ENCODE results near the gene USF1. TPM values are rescaled to one million over a fixed set of nuclear protein-coding genes. Genes with fewer than 3 reads are reported as not detected.

The USF1 gene
- total RNA-seq, 6 donors from 2014 or later, result 78.2 to 151 (median 84.2) TPM

- Histone ChIP-seq H3K27me3 (no peaks in the 10 kb centered on the region), H3K9me3 (no peaks in the 10 kb centered on the region), H3K36me3 (no peaks in the 10 kb centered on the region), H3K27ac (peak overlapping the region; percentile 54 to 79 (median 76)), H3K4me3 (no peak overlapping the region), H3K4me1 (peaks cover 15 to 60% (median 45%) of the 10 kb centered on the region in 4 donors)
- WGBS, 2 donors, result 51 to 68% methylated on average over 7 to 10 of the region's 10 CpGs
- ATAC-seq (ENCODE audit: low FRiP score in 2 of 2) (no peak), DNase-seq (no peak)
- TF ChIP-seq POLR2A (IDR thresholded peaks at IDR 0.05) (peak in 1 of 4 donors; percentile 6), POLR2AphosphoS5 (IDR thresholded peaks at IDR 0.05) (no peak), CTCF (IDR thresholded peaks at IDR 0.05) (no peak)
Measured at GRCh38 chr1:161083748-161084596, 38.2 kb upstream of the USF1 start.

- 30 to 45% methylated on average over 6 to 8 of the region's 8 CpGs for WGBS, 2 donors
- Histone ChIP-seq H3K27ac (peak overlapping the region; percentile 72 to 79 (median 76)), H3K4me1 (peaks cover 15 to 58% (median 45%) of the 10 kb centered on the region in 4 donors), H3K36me3 (no peaks in the 10 kb centered on the region), H3K4me3 (no peak overlapping the region), H3K9me3 (no peaks in the 10 kb centered on the region), H3K27me3 (no peaks in the 10 kb centered on the region)
- peak in 1 of 4 donors; percentile 58 for TF ChIP-seq POLR2A (IDR thresholded peaks at IDR 0.05)
- peak in 3 of 4 donors; percentile 14 to 92 (median 48) for TF ChIP-seq EP300 (IDR thresholded peaks at IDR 0.05)
- TF ChIP-seq POLR2AphosphoS5 (IDR thresholded peaks at IDR 0.05), result peak; percentile 83 to 86
- peak in 1 of 6 experiments; percentile 12 for TF ChIP-seq CTCF (IDR thresholded peaks at IDR 0.05)
- DNase-seq (peak; percentile 88 to 98), ATAC-seq (ENCODE audit: low FRiP score in 2 of 2) (peak; percentile 94 to 96)
Measured at GRCh38 chr1:161082996-161083747, 37.4 kb upstream of the USF1 start.

GRCh38 chr1:161082483-161082882, 36.7 kb upstream of the USF1 start:
- no peak for TF ChIP-seq POLR2A (IDR thresholded peaks at IDR 0.05)
- TF ChIP-seq POLR2AphosphoS5 (IDR thresholded peaks at IDR 0.05), result no peak
- TF ChIP-seq CTCF (IDR thresholded peaks at IDR 0.05), result no peak
- no peak for TF ChIP-seq EP300 (IDR thresholded peaks at IDR 0.05)
- Histone ChIP-seq H3K27me3 (no peaks in the 10 kb centered on the region), H3K36me3 (no peaks in the 10 kb centered on the region), H3K4me3 (no peak overlapping the region), H3K4me1 (peaks cover 15 to 55% (median 45%) of the 10 kb centered on the region in 4 donors), H3K9me3 (no peaks in the 10 kb centered on the region), H3K27ac (peak overlapping the region; percentile 72 to 79 (median 75))
- DNase-seq (no peak), ATAC-seq (ENCODE audit: low FRiP score in 2 of 2) (no peak)
- WGBS, 2 donors, result 67 to 84% methylated on average over 1 to 2 of the region's 2 CpGs

GRCh38 chr1:161081519-161081918, 35.7 kb upstream of the USF1 start:
- 79 to 98% methylated on average over 5 of the region's 5 CpGs for WGBS, 2 donors
- no peak for ATAC-seq (ENCODE audit: low FRiP score in 2 of 2)

More at GRCh38 chr1:161081519-161081918, 35.7 kb upstream of the USF1 start:
- Histone ChIP-seq H3K27me3 (no peaks in the 10 kb centered on the region), H3K36me3 (no peaks in the 10 kb centered on the region), H3K9me3 (no peaks in the 10 kb centered on the region), H3K4me3 (no peak overlapping the region), H3K27ac (peak overlapping the region in 2 of 4 donors; percentile 2 to 11), H3K4me1 (peaks cover 15 to 47% (median 38%) of the 10 kb centered on the region in 4 donors)
- TF ChIP-seq POLR2A (IDR thresholded peaks at IDR 0.05) (no peak), CTCF (IDR thresholded peaks at IDR 0.05) (no peak), EP300 (IDR thresholded peaks at IDR 0.05) (no peak), POLR2AphosphoS5 (IDR thresholded peaks at IDR 0.05) (no peak)
- DNase-seq, result no peak
